H1 (cell line): ENCODE results near the gene TLE1. TPM values are rescaled to one million over a fixed set of nuclear protein-coding genes. Genes with fewer than 3 reads are reported as not detected.
A peak's percentile ranks its signal among the peaks of the same experiment; 100 is the strongest.

ENCODE experiments used
- CTCF ChIA-PET: fragments of 300-600 bp; sonication (Branson Sonifier 250); formaldehyde crosslinking; loops from one replicate; lab custom pipeline; 2021; ENCODE audit not compliant: partially characterized antibody; lab: Charles Lee
- POLR2A ChIA-PET: fragments of 300-600 bp; sonication (Branson Sonifier 250); formaldehyde crosslinking; loops from one replicate; lab custom pipeline; 2021; ENCODE audit warnings: inconsistent platforms; ENCODE audit not compliant: partially characterized antibody; lab: Charles Lee
- DNase-seq, 2 experiments: peaks; one replicate each; pipeline versions ENCODE4 v3.0.0 to v3.0.0-alpha.2; 2010 to 2022; ENCODE audit warnings: low spot score in 2 of 2, low read depth in 1 of 2, mixed read lengths in 1 of 2
- FAIRE-seq: peaks from 2 replicates; lab custom pipeline; 2011; peaks lifted over from hg19 to GRCh38; lab: Jason Lieb, UNC
- H2AFZ ChIP-seq: 2 replicates; pipeline ENCODE4 v1.8.1; 2012; ENCODE audit warnings: low read length, inconsistent platforms
- H2AK5ac ChIP-seq: 2 replicates; pipeline ENCODE4 v1.6.1; 2013; ENCODE audit warnings: low read depth, low read length
- H2BK120ac ChIP-seq: replicated peaks from 2 replicates; pipeline ENCODE3; 2013; ENCODE audit warnings: low read depth, low read length, inconsistent platforms
- H2BK12ac ChIP-seq: 2 replicates; pipeline ENCODE4 v1.6.1; 2013; ENCODE audit warnings: low read depth, low read length
- H2BK15ac ChIP-seq: 2 replicates; pipeline ENCODE4 v1.6.1; 2013; ENCODE audit warnings: low read length
- H2BK20ac ChIP-seq: 2 replicates; pipeline ENCODE4 v1.6.1; 2013; ENCODE audit warnings: low read length
- H2BK5ac ChIP-seq: 2 replicates; pipeline ENCODE4 v1.6.1; 2013; ENCODE audit warnings: low read depth, low read length
- H3K14ac ChIP-seq: 2 replicates; pipeline ENCODE4 v1.6.1; 2013; ENCODE audit warnings: inconsistent platforms; ENCODE audit not compliant: insufficient read length
- H3K18ac ChIP-seq: 2 replicates; pipeline ENCODE4 v1.6.1; 2013; ENCODE audit warnings: low read length; ENCODE audit errors: extremely low read depth
- H3K23ac ChIP-seq: 2 replicates; pipeline ENCODE4 v1.6.1; 2013; ENCODE audit warnings: inconsistent platforms; ENCODE audit not compliant: insufficient read length
- H3K23me2 ChIP-seq: 2 replicates; pipeline ENCODE4 v1.6.1; 2013; ENCODE audit warnings: low read depth, low read length
- H3K27ac ChIP-seq: 2 replicates; pipeline ENCODE4 v1.6.1; 2011; ENCODE audit warnings: low read depth, low read length, inconsistent platforms
- H3K27me3 ChIP-seq, 4 experiments: replicated peaks in 1 of 4; 1 replicate in 1 of 4; 2 replicates in 3 of 4; pipeline versions ENCODE4 v1.6.1 to v1.8.1; 2011 to 2013; ENCODE audit warnings: low read length in 3 of 4, mild to moderate bottlenecking in 3 of 4, inconsistent platforms in 2 of 4, mixed read lengths in 2 of 4, moderate library complexity in 1 of 4; ENCODE audit not compliant: control insufficient read depth in 3 of 4, insufficient read depth in 3 of 4; ENCODE audit errors: extremely low read depth in 1 of 4
- H3K36me3 ChIP-seq, 4 experiments: 2 replicates each; pipeline versions ENCODE4 v1.6.1 to v1.8.1; 2011 to 2013; ENCODE audit warnings: mild to moderate bottlenecking in 4 of 4, low read length in 3 of 4, moderate library complexity in 2 of 4, control low read depth in 1 of 4, inconsistent platforms in 1 of 4; ENCODE audit not compliant: insufficient read depth in 4 of 4, control insufficient read depth in 2 of 4
- H3K4ac ChIP-seq: replicated peaks from 2 replicates; pipeline ENCODE3; 2013; ENCODE audit warnings: low read length, low read depth, mixed read lengths, inconsistent platforms; ENCODE audit not compliant: insufficient read length
- H3K4me1 ChIP-seq, 4 experiments: replicated peaks in 1 of 4; 1 replicate in 1 of 4; 2 replicates in 3 of 4; pipeline versions ENCODE4 v1.6.1 to v1.8.1; 2011 to 2013; ENCODE audit warnings: low read length in 3 of 4, inconsistent platforms in 2 of 4, mixed read lengths in 1 of 4; ENCODE audit not compliant: insufficient read depth in 4 of 4, control insufficient read depth in 3 of 4
- H3K4me2 ChIP-seq, 2 experiments: 2 replicates each; pipeline versions ENCODE4 v1.6.1 to v1.8.1; 2011 to 2013; ENCODE audit warnings: low read depth in 2 of 2, low read length in 2 of 2, control low read depth in 1 of 2, inconsistent platforms in 1 of 2, mild to moderate bottlenecking in 1 of 2; ENCODE audit not compliant: insufficient read depth in 1 of 2
- H3K4me3 ChIP-seq, 4 experiments: fragments of 200-600, 300-600 bp in 1 of 4; sonication (generic), shearing (Covaris generic), sonication (Bioruptor Twin) in 1 of 4; 2 replicates each; pipeline versions ENCODE4 v1.5.1 to v1.8.1; 2011 to 2016; ENCODE audit warnings: low read length in 4 of 4, low read depth in 3 of 4, control low read depth in 2 of 4, inconsistent platforms in 2 of 4, mild to moderate bottlenecking in 2 of 4, mixed read lengths in 1 of 4, moderate library complexity in 1 of 4; ENCODE audit not compliant: insufficient read depth in 2 of 4; ENCODE audit errors: extremely low read depth in 1 of 4
- H3K56ac ChIP-seq: replicated peaks from 2 replicates; pipeline ENCODE3; 2013; ENCODE audit warnings: low read depth, mild to moderate bottlenecking, mixed read lengths, low read length, inconsistent platforms; ENCODE audit not compliant: insufficient read length
- H3K79me1 ChIP-seq: 2 replicates; pipeline ENCODE4 v1.6.1; 2013; ENCODE audit warnings: low read depth, low read length, control low read depth
- H3K79me2 ChIP-seq, 2 experiments: 2 replicates each; pipeline versions ENCODE4 v1.6.1 to v1.8.1; 2012 to 2013; ENCODE audit warnings: low read length in 2 of 2, mild to moderate bottlenecking in 2 of 2, inconsistent platforms in 1 of 2; ENCODE audit not compliant: insufficient read depth in 2 of 2, control insufficient read depth in 1 of 2
- H3K9ac ChIP-seq, 4 experiments: replicated peaks in 1 of 4; 1 replicate in 1 of 4; 2 replicates in 3 of 4; pipeline versions ENCODE4 v1.6.1 to v1.8.1; 2011 to 2013; ENCODE audit warnings: low read depth in 3 of 4, low read length in 3 of 4, control low read depth in 2 of 4, mild to moderate bottlenecking in 2 of 4, moderate library complexity in 2 of 4, inconsistent platforms in 1 of 4; ENCODE audit errors: extremely low read depth in 1 of 4
- H3K9me3 ChIP-seq, 2 experiments: 2 replicates each; pipeline versions ENCODE4 v1.6.1 to v1.8.1; 2012 to 2013; ENCODE audit warnings: mild to moderate bottlenecking in 2 of 2, moderate library complexity in 2 of 2, control low read depth in 1 of 2, inconsistent platforms in 1 of 2, low read depth in 1 of 2, low read length in 1 of 2, mixed read lengths in 1 of 2; ENCODE audit not compliant: insufficient read depth in 2 of 2
- H4K20me1 ChIP-seq, 2 experiments: replicated peaks in 1 of 2; 2 replicates each; pipeline versions ENCODE3 to v1.8.1; 2011 to 2013; ENCODE audit warnings: inconsistent platforms in 2 of 2, low read length in 2 of 2, mild to moderate bottlenecking in 1 of 2; ENCODE audit not compliant: insufficient read depth in 2 of 2, control insufficient read depth in 1 of 2
- H4K5ac ChIP-seq: 2 replicates; pipeline ENCODE4 v1.6.1; 2013; ENCODE audit warnings: low read length, low read depth, mixed read lengths, inconsistent platforms; ENCODE audit not compliant: insufficient read length
- H4K8ac ChIP-seq: 2 replicates; pipeline ENCODE4 v1.8.0; 2013; ENCODE audit warnings: mild to moderate bottlenecking, moderate library complexity, low read length, inconsistent platforms; ENCODE audit not compliant: insufficient read depth; ENCODE audit errors: extremely low read depth
- H4K91ac ChIP-seq: replicated peaks from 2 replicates; pipeline ENCODE3; 2013; ENCODE audit warnings: low read length, mixed read lengths, inconsistent platforms; ENCODE audit not compliant: insufficient read length
- ASH2L ChIP-seq: fragments of 200-600, 300-600 bp; sonication (generic); IDR thresholded peaks from one replicate; pipeline ENCODE4 v1.7.1; 2017; ENCODE audit warnings: low read length
- ATF3 ChIP-seq: IDR thresholded peaks from 2 replicates; pipeline ENCODE4 v1.6.1; 2011; ENCODE audit warnings: low read depth, mild to moderate bottlenecking, low read length; ENCODE audit not compliant: insufficient read depth
- BRCA1 ChIP-seq: IDR thresholded peaks from 2 replicates; pipeline ENCODE4 v1.6.1; 2012; ENCODE audit warnings: low read depth, low read length, improper control_type of control experiment
- CTCF ChIP-seq, 3 experiments: IDR thresholded peaks; 1 replicate in 2 of 3; 2 replicates in 1 of 3; pipeline versions ENCODE4 v1.5.1 to v1.6.1; 2011; ENCODE audit warnings: low read length in 3 of 3, mild to moderate bottlenecking in 3 of 3, inconsistent platforms in 2 of 3, low read depth in 1 of 3, moderate library complexity in 1 of 3; ENCODE audit not compliant: insufficient read depth in 1 of 3; ENCODE audit errors: control extremely low read depth in 1 of 3
- GTF2F1 ChIP-seq: IDR thresholded peaks from 2 replicates; pipeline ENCODE4 v1.6.1; 2012; ENCODE audit warnings: low read depth, low read length, improper control_type of control experiment, borderline replicate concordance
- MAFK ChIP-seq: IDR thresholded peaks from 2 replicates; pipeline ENCODE4 v1.6.1; 2012; ENCODE audit warnings: low read depth, mild to moderate bottlenecking, improper control_type of control experiment, low read length
- POLR2A ChIP-seq, 2 experiments: IDR thresholded peaks; 1 replicate in 1 of 2; 2 replicates in 1 of 2; pipeline ENCODE4 v1.6.1; 2011; ENCODE audit warnings: low read depth in 2 of 2, low read length in 2 of 2, mild to moderate bottlenecking in 2 of 2; ENCODE audit errors: control extremely low read depth in 1 of 2
- TAF7 ChIP-seq: optimal IDR thresholded peaks from 2 replicates; pipeline ENCODE3; 2011; ENCODE audit warnings: low read depth, mild to moderate bottlenecking, inconsistent platforms, low read length, moderate library complexity, borderline replicate concordance
- TEAD4 ChIP-seq: IDR thresholded peaks from 2 replicates; pipeline ENCODE4 v1.6.1; 2012; ENCODE audit warnings: low read depth, low read length, inconsistent platforms, mixed read lengths
- YY1 ChIP-seq: IDR thresholded peaks from 2 replicates; pipeline ENCODE4 v1.6.1; 2011; ENCODE audit warnings: low read depth, mild to moderate bottlenecking, low read length
- WGBS, 2 experiments: shearing (Covaris generic) in 1 of 2; methylation state at CpG; one replicate each; pipeline versions ENCODE4 v1.1.6 to v1.1.7; 2013 to 2015; ENCODE audit warnings: low lambda C conversion rate in 2 of 2, mixed read lengths in 2 of 2, inconsistent platforms in 1 of 2, low coverage in 1 of 2, missing lambda C conversion rate in 1 of 2; ENCODE audit not compliant: insufficient replicate concordance in 2 of 2, insufficient coverage in 1 of 2, insufficient read length in 1 of 2; ENCODE audit errors: extremely low coverage in 1 of 2, missing lambda C conversion rate in 1 of 2; 5-methylcytosine and 5-hydroxymethylcytosine counted together
- polyA plus RNA-seq, 7 experiments: library from polyadenylated mRNA; depleted of rRNA in 3 of 7; stranded (reverse) in 5 of 7; unstranded in 2 of 7; fragments of >200 nt in 5 of 7; fragments of 200-250 nt in 2 of 7; gene quantifications; 1 replicate in 5 of 7; 2 replicates in 1 of 7; 4 replicates in 1 of 7; pipeline versions ENCODE4 v1.2.1 to v1.2.3, GENCODE V29; 2011 to 2013; ENCODE audit warnings: missing spikeins in 2 of 7, mixed read lengths in 2 of 7
- total RNA-seq: library from RNA; stranded (reverse); fragmentation: NEBNext Ultra II Directional; extraction: Animal tissue kit (Norgen Biotek cat#: 25700); gene quantifications from 2 replicates; pipeline ENCODE4 v1.2.1, GENCODE V29; 2021

Gene TLE1
- total and polyA plus RNA-seq, 2 of the 8 experiments (the other 6 are each of a cell fraction or from before 2014, with no cell fraction given): 81.8 to 91.6 TPM

GRCh38 chr9:81598123-81598497, 91.2 kb downstream of the TLE1 start:
- no peak overlapping the region for H2BK15ac ChIP-seq
- no peak overlapping the region for H3K9ac ChIP-seq
- H3K4ac ChIP-seq: no peak overlapping the region
- peaks cover 6% of the 10 kb centered on the region in 2 experiments for H4K20me1 ChIP-seq
- peaks cover 14 to 32% (median 25%) of the 10 kb centered on the region in 4 experiments for H3K4me1 ChIP-seq
- H4K91ac ChIP-seq: no peak overlapping the region
- H4K8ac ChIP-seq: no peak overlapping the region
- H2BK120ac ChIP-seq: no peak overlapping the region
- ChIA-PET CTCF (interaction anchor here (0.6 to 2.2 kb wide), 6 partner anchors 9 to 1009 kb away, joined by 3 to 5 read pairs (median 3); no protein-coding TSS in a partner anchor), POLR2A (interaction anchor here (0.6 to 1.0 kb wide), 3 partner anchors 85 to 1330 kb away, joined by 3 read pairs; no protein-coding TSS in a partner anchor)
- no peaks in the 10 kb centered on the region for H3K9me3 ChIP-seq
- no peak overlapping the region for H3K14ac ChIP-seq
- no peak overlapping the region for H3K4me2 ChIP-seq
- H2BK20ac ChIP-seq: no peak overlapping the region; the same call in 1 of the 2 replicates
- H3K79me2 ChIP-seq: peaks cover 0 to 27% of the 10 kb centered on the region in 2 experiments; a peak in 2 of 4 replicates
- DNase-seq (no peak), FAIRE-seq (no peak)
- no peak overlapping the region; the same call in 1 of the 2 replicates for H3K18ac ChIP-seq
- no peak overlapping the region for H3K23ac ChIP-seq
- no peak overlapping the region for H3K4me3 ChIP-seq
- peak overlapping the region; percentile 10; the same call in 1 of the 2 replicates for H2BK5ac ChIP-seq
- no peak overlapping the region for H2AFZ ChIP-seq
- 92% methylated on average over 9 of the region's 9 CpGs; no CpG with 5 or more reads in 1 of the 2 experiments for WGBS, 2 experiments
- peaks cover 2 to 26% (median 7%) of the 10 kb centered on the region in 4 experiments; a peak in 6 of 8 replicates for H3K36me3 ChIP-seq
- H3K56ac ChIP-seq: no peak overlapping the region
- peaks cover 0 to 1% (median 0%) of the 10 kb centered on the region in 4 experiments; a peak in 1 of 7 replicates for H3K27me3 ChIP-seq
- no peaks in the 10 kb centered on the region; the same call in none of the 2 replicates for H3K79me1 ChIP-seq
- H2BK12ac ChIP-seq: no peak overlapping the region
- H3K23me2 ChIP-seq: no peaks in the 10 kb centered on the region; the same call in 1 of the 2 replicates
- no peak overlapping the region for H3K27ac ChIP-seq
- peak overlapping the region; percentile 75; the same call in 1 of the 2 replicates for H2AK5ac ChIP-seq
- no peak overlapping the region for H4K5ac ChIP-seq
- TF ChIP-seq TAF7 (no peak), MAFK (no peak), ATF3 (no peak), YY1 (no peak), POLR2A (IDR thresholded peaks at IDR 0.05; ENCODE audit: control extremely low read depth in 1 of 2, low read depth in 2 of 2, low read length in 2 of 2) (no peak), GTF2F1 (no peak), ASH2L (no peak), CTCF (IDR thresholded peaks at IDR 0.05; ENCODE audit: control extremely low read depth in 1 of 3, insufficient read depth in 1 of 3, low read depth in 1 of 3, low read length in 3 of 3) (no peak), TEAD4 (no peak), BRCA1 (no peak)
